Measurements from ENCODE around the gene CES2.

DNA sequence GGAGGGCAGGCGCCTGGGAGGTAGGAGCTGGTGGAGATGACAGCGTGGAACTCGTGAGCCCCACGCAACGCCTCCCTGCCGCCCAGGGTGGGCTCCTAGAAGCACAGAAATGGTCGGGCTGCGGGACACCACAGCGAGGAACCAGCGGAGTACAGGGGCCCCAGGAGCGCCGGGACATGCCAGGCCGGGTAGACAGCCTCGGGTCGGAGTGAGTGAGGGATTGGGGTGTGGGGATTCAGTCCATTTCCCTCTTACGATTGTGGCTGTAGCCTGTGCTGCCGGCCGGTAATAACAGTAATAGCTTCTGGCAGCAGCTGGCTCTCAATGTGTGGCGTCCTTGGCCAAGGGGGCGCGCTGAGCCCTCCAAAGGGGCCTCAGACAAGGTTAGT, 13.5 kb downstream of the CES2 start:
- TF ChIP-seq, protein P1, sequence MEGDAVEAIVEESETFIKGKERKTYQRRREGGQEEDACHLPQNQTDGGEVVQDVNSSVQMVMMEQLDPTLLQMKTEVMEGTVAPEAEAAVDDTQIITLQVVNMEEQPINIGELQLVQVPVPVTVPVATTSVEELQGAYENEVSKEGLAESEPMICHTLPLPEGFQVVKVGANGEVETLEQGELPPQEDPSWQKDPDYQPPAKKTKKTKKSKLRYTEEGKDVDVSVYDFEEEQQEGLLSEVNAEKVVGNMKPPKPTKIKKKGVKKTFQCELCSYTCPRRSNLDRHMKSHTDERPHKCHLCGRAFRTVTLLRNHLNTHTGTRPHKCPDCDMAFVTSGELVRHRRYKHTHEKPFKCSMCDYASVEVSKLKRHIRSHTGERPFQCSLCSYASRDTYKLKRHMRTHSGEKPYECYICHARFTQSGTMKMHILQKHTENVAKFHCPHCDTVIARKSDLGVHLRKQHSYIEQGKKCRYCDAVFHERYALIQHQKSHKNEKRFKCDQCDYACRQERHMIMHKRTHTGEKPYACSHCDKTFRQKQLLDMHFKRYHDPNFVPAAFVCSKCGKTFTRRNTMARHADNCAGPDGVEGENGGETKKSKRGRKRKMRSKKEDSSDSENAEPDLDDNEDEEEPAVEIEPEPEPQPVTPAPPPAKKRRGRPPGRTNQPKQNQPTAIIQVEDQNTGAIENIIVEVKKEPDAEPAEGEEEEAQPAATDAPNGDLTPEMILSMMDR (IDR thresholded peaks at IDR 0.05): no peak
- TF ChIP-seq POLR2A (IDR thresholded peaks at IDR 0.05): no peak
